ENCODE data around the gene MMP11.

The MMP11 gene

DNA sequence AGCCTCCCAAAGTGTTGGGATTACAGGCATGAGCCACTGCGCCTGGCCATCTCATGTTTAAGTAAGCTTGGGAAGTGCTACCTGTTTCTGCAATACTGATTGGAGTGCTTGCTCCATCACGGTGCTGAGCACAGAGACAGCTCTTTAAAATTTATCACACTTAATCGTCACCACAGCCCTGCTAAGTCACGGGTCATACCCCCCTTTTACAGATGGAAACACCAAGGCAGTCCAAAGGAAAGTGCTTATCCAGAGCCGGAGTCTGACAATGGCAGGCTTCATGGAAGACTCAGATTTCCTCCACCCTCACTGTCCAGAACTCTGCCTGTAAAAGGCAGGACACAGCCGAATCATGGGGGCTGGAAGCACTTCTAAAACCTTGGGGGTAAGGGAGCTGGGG is 12.6 kb upstream of the MMP11 start:
- Histone ChIP-seq H3K9ac (ENCODE audit: low read depth, low read length) (no peak overlapping the region), H3K4me1 (ENCODE audit: control insufficient read depth, insufficient read depth, low read length) (peaks cover 17% of the 10 kb centered on the region), H3K27ac (ENCODE audit: low read depth, low read length) (no peak overlapping the region), H3K9me3 (ENCODE audit: control insufficient read depth, insufficient read depth, low read length) (no peaks in the 10 kb centered on the region), H3K4me3 (ENCODE audit: low read depth, low read length) (no peak overlapping the region), H3K27me3 (ENCODE audit: control insufficient read depth, insufficient read depth, low read length) (no peaks in the 10 kb centered on the region), H3K36me3 (ENCODE audit: control insufficient read depth, insufficient read depth, low read length) (peaks cover 6% of the 10 kb centered on the region)

DNA sequence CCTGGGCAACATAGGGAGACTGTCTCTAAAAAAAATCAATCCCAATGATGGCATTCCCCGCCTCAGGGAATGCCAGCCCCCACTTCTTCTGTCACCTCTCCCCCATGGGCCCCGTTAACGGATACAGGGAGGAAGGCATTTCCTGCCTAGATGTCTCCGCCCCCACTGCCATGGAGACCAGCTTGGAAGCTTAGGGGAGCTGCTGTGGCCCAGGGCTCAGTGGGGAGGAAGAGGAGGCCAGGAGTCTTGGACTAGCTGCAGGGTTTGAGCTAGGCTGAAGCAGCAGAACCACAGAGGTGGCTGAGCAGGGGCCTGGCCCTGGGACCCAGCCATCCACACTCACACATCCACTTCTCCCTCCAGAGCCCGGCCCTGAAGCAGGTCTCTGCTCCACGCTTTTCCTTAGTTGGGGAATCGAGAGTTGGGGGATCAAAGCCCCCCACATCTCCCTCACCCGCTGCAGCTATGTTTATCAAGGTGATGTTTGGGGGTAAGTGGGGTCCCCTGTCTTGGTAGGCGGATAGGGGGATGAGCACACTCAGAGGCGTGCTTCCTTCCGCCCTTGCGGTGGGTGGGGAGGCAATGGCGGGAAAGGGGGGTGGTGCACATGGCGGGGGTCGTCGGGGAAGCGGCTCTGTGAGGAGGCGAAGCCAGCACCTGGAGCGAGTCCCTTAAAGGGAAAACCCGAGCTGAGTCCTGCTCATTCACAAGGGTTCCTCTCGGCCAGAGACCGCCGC is 9.6 kb upstream of the MMP11 start, which contains the start of gene C22orf15:
C22orf15 (plus strand) TSS at position 149 of the 737 bp plus-strand sequence; CDS start at position 466, 317 bp downstream.
- no peak within 1 kb of the TSS for H3K4me3 ChIP-seq (ENCODE audit: low read depth, low read length)
- H3K9ac ChIP-seq (ENCODE audit: low read depth, low read length), result no peak within 1 kb of the TSS
- peak within 1 kb of the TSS; percentile 42 for H3K27ac ChIP-seq (ENCODE audit: low read depth, low read length)

DNA sequence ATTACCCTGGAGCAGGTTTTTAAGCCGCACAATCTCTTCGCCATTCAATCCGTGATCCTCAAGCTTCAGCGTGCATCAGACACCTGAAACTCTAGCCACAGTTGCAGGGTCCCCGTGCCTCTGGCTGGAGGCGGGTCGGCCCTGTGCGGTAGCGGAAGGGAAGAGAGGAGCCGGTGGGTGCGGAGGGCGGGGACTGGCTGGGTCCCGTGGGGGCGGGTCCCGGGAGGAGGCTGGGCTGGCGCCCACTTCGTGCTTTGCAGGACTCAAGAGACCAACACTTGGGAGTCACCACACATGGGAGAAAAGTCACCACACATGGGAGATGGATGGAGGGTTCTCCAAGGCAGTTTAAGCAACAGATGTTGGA is 9.1 kb upstream of the MMP11 start:
- no peak overlapping the region for H3K4me3 ChIP-seq (ENCODE audit: low read depth, low read length)
- H3K36me3 ChIP-seq (ENCODE audit: control insufficient read depth, insufficient read depth, low read length), result peaks cover 12% of the 10 kb centered on the region
- no peaks in the 10 kb centered on the region for H3K27me3 ChIP-seq (ENCODE audit: control insufficient read depth, insufficient read depth, low read length)
- no peaks in the 10 kb centered on the region for H3K9me3 ChIP-seq (ENCODE audit: control insufficient read depth, insufficient read depth, low read length)
- no peak overlapping the region for H3K9ac ChIP-seq (ENCODE audit: low read depth, low read length)
- peaks cover 21% of the 10 kb centered on the region for H3K4me1 ChIP-seq (ENCODE audit: control insufficient read depth, insufficient read depth, low read length)
- H3K27ac ChIP-seq (ENCODE audit: low read depth, low read length), result peak overlapping the region; percentile 42

More for the DNA sequence above, 9.6 kb upstream of the MMP11 start, which contains the start of gene C22orf15:
- peaks cover 21% of the 10 kb centered on the region for H3K4me1 ChIP-seq (ENCODE audit: control insufficient read depth, insufficient read depth, low read length)
- peaks cover 12% of the 10 kb centered on the region for H3K36me3 ChIP-seq (ENCODE audit: control insufficient read depth, insufficient read depth, low read length)
- H3K9me3 ChIP-seq (ENCODE audit: control insufficient read depth, insufficient read depth, low read length), result no peaks in the 10 kb centered on the region
- H3K27me3 ChIP-seq (ENCODE audit: control insufficient read depth, insufficient read depth, low read length), result no peaks in the 10 kb centered on the region

DNA sequence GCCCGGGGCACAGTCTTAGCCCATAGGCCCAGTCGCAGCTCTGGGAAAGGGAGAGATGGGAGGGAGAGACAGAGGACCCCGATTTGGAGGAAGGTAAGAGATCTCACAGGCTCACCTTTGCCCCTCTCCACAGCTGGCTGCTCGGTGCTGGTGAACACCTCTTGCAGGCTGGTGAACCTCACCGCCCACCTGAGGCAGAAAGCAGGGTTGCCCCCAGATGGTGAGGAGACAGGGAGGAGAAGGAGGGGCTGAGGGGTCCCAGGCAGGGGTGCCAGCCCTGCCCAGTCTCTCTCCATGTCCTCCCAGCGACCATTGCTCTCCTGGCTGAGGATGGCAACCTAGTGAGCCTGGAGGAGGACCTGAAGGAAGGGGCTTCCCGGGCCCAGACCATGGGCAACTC is 8.7 kb upstream of the MMP11 start:
- peaks cover 12% of the 10 kb centered on the region for H3K36me3 ChIP-seq (ENCODE audit: control insufficient read depth, insufficient read depth, low read length)

DNA sequence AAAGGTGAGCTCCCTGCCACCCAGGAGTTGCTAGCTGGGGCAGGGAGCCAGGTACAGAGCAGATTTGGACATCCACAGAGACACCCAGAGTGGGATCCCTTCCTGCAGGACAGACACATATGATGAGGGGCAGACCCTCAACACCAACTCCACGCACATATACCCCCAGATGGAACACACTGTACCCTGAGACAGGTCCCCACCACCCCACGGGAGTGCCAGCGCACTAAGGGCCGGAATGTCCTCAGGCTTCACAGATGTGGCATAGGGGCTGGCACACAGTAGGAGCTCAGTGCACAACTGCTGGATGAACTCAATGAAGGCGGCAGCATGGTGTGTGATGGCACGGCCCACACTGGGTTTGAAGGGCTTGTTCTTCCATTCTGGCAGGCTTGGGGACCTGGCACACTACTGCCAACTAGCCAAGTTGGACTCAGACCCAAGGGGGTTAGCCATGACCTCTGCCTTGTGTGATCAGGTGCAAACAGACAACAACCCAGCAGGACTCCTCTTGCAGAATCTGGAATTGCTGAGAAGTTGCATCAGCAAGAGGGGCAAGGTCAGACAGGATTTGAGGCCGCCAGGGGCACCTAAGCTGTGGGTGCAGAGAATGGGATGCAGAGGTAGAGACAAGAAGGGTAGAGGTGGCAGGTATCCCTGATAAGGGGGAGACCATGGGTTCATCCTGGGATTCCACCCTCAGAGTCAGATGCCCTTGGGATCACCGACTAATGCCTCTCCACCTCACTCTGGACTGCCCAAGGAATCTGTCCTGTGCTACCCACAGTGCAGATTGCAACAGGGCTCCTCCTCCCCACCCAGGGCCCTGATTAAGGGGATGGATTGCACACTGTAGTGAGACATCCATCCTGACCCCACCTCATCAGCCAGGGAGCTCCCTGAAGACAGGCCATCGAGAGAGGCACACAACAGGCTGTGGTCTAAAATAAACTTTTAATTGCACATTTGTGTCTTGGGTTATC is 7.5 kb upstream of the MMP11 start:
- H3K27ac ChIP-seq (ENCODE audit: low read depth, low read length), result no peak overlapping the region
- H3K4me1 ChIP-seq (ENCODE audit: control insufficient read depth, insufficient read depth, low read length), result peaks cover 21% of the 10 kb centered on the region
- no peak overlapping the region for H3K9ac ChIP-seq (ENCODE audit: low read depth, low read length)
- peaks cover 9% of the 10 kb centered on the region for H3K27me3 ChIP-seq (ENCODE audit: control insufficient read depth, insufficient read depth, low read length)
- H3K9me3 ChIP-seq (ENCODE audit: control insufficient read depth, insufficient read depth, low read length), result no peaks in the 10 kb centered on the region
- H3K36me3 ChIP-seq (ENCODE audit: control insufficient read depth, insufficient read depth, low read length), result peaks cover 12% of the 10 kb centered on the region
- H3K4me3 ChIP-seq (ENCODE audit: low read depth, low read length), result no peak overlapping the region

More for the DNA sequence above, 8.7 kb upstream of the MMP11 start:
- Histone ChIP-seq H3K9ac (ENCODE audit: low read depth, low read length) (no peak overlapping the region), H3K9me3 (ENCODE audit: control insufficient read depth, insufficient read depth, low read length) (no peaks in the 10 kb centered on the region), H3K27me3 (ENCODE audit: control insufficient read depth, insufficient read depth, low read length) (peaks cover under 1% of the 10 kb centered on the region; the same call in 1 of the 2 replicates), H3K4me3 (ENCODE audit: low read depth, low read length) (no peak overlapping the region), H3K4me1 (ENCODE audit: control insufficient read depth, insufficient read depth, low read length) (peaks cover 21% of the 10 kb centered on the region), H3K27ac (ENCODE audit: low read depth, low read length) (no peak overlapping the region)

DNA sequence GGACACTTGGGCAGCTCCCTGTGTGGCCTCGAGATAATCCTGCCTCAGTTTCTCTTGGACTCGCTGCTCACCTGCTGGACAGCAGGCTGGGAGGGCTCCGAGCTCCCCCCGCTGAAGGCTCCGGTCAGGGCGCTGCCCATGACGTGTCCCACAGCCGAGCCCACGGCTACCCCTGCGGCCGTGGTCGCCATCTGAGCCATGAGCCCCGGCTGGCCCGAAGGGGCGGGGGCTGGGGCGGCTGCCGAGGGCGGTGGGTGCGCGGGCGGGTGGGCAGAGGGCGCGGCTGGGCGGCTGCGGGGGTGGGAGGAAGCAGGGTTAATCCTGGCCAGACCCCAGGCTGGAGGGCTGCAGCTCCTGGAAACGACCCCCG is 5.4 kb upstream of the MMP11 start:
- peaks cover 25% of the 10 kb centered on the region for H3K4me1 ChIP-seq (ENCODE audit: control insufficient read depth, insufficient read depth, low read length)
- H3K9me3 ChIP-seq (ENCODE audit: control insufficient read depth, insufficient read depth, low read length), result no peaks in the 10 kb centered on the region
- peaks cover 12% of the 10 kb centered on the region for H3K36me3 ChIP-seq (ENCODE audit: control insufficient read depth, insufficient read depth, low read length)
- H3K27ac ChIP-seq (ENCODE audit: low read depth, low read length), result peak overlapping the region; percentile 83
- peak overlapping the region; percentile 82 for H3K4me3 ChIP-seq (ENCODE audit: low read depth, low read length)
- peak overlapping the region; percentile 33 for H3K9ac ChIP-seq (ENCODE audit: low read depth, low read length)
- H3K27me3 ChIP-seq (ENCODE audit: control insufficient read depth, insufficient read depth, low read length), result peaks cover 9% of the 10 kb centered on the region

DNA sequence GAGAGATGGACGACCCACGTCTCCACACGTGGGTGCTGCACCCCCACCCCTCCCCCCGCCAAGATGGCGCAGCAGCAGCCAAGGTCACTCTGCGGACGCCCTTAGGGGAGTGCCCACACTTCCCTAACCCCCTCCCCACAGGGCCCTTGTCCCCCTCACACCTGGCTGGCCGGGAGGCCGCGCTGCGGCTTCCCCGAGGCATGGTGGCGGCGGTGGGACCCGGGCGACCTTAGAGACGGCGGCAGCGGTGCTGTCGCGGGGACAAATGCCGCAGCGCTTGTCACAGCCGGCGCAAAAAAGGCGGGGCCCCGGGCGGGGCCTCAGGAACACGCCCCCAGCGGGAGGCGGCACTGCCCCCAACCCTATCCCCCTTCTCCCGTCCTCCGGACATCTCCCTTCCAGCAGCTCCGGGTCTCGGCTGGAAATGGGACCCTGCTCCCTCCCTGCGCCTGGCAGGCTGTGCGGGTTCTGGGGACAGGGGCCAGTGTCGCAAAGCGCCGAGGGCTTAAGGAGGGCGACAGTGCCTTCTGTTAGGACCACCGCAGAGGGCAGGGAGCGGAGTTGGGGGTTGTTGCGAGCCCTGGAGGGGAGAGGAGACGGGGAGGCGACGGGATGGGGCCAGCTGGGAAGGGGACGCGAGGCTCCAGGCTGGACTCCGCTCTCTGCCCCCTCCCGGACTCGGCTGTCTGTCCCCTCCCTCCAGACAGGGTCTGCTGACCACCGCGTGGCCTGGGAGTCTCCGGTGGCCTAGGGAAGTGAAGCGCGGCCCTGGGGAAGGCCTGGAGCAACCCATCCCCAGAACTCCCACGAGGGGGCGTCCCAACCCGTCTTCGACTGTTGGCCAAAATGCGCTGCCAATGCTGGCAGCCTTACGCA is 4.7 kb upstream of the MMP11 start, which contains the start of gene CHCHD10:
CHCHD10 (minus strand) TSS at position 300 of the 876 bp plus-strand sequence; CDS start at position 202, 98 bp downstream.
- Histone ChIP-seq H3K9ac (ENCODE audit: low read depth, low read length) (peak within 1 kb of the TSS; percentile 70), H3K4me3 (ENCODE audit: low read depth, low read length) (peak within 1 kb of the TSS; percentile 82), H3K9me3 (ENCODE audit: control insufficient read depth, insufficient read depth, low read length) (no peaks in the 10 kb centered on the region), H3K4me1 (ENCODE audit: control insufficient read depth, insufficient read depth, low read length) (peaks cover 21% of the 10 kb centered on the region), H3K27ac (ENCODE audit: low read depth, low read length) (peak within 1 kb of the TSS; percentile 83), H3K36me3 (ENCODE audit: control insufficient read depth, insufficient read depth, low read length) (peaks cover 12% of the 10 kb centered on the region), H3K27me3 (ENCODE audit: control insufficient read depth, insufficient read depth, low read length) (peaks cover 9% of the 10 kb centered on the region)

DNA sequence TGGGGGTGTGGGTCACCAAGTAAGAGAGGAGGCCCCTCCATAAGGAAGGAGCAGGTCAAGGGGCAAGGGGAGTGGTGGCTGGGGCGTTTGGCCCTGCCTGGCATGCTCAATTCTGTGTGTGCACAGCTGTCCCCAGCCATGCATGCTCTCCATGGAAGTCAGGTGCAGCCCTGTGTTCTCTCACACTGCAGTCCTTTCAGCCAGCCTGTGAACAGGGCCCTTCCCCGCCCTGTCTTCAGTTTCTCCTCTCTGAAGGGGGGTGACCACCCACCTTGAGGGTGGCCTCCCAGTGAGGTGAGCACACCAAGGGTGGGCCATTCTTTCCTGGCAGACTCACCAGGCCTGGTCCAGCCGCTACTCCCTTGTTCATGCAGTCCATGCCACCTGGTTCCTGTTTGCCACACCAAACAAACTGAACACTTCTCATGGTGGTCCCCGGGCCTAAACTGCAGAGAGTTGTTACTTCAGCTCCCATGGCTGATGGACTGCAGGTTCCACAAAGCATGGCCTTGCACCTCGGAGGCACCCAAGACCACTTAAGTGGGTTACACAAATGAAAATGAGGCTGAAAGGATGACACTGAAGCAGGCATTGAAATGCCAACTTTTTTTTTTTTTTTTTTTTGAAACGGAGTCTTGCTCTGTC is 3.2 kb upstream of the MMP11 start:
- Histone ChIP-seq H3K9me3 (ENCODE audit: control insufficient read depth, insufficient read depth, low read length) (no peaks in the 10 kb centered on the region), H3K27me3 (ENCODE audit: control insufficient read depth, insufficient read depth, low read length) (peaks cover 24% of the 10 kb centered on the region), H3K4me3 (ENCODE audit: low read depth, low read length) (no peak overlapping the region), H3K36me3 (ENCODE audit: control insufficient read depth, insufficient read depth, low read length) (peaks cover 12% of the 10 kb centered on the region), H3K9ac (ENCODE audit: low read depth, low read length) (no peak overlapping the region), H3K27ac (ENCODE audit: low read depth, low read length) (no peak overlapping the region), H3K4me1 (ENCODE audit: control insufficient read depth, insufficient read depth, low read length) (peaks cover 10% of the 10 kb centered on the region)

DNA sequence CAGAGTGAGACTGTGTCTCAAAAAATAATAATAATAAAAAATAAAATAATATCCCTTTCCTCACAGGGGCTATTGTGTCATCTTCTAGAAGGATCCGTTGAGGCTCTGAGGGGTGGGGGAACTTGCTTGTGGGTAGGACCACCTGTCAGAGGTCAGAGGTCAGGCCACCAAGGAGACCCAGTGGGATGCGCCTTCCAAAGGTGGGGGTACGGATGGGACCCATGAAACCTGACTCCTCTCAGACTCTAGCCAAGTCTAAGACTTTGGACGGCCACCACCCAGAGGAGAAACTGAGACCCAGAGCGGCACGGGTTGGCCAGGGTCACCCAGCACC is 367 bp upstream of the MMP11 start:
- Histone ChIP-seq H3K9ac (ENCODE audit: low read depth, low read length) (peak overlapping the region; percentile 37; the same call in 1 of the 2 replicates), H3K4me1 (ENCODE audit: control insufficient read depth, insufficient read depth, low read length) (peaks cover 6% of the 10 kb centered on the region)

More for the DNA sequence above, 367 bp upstream of the MMP11 start:
- no peak overlapping the region for H3K27ac ChIP-seq (ENCODE audit: low read depth, low read length)
- peaks cover 26% of the 10 kb centered on the region for H3K27me3 ChIP-seq (ENCODE audit: control insufficient read depth, insufficient read depth, low read length)
- peak overlapping the region; percentile 66 for H3K4me3 ChIP-seq (ENCODE audit: low read depth, low read length)
- no peaks in the 10 kb centered on the region for H3K36me3 ChIP-seq (ENCODE audit: control insufficient read depth, insufficient read depth, low read length)
- no peaks in the 10 kb centered on the region for H3K9me3 ChIP-seq (ENCODE audit: control insufficient read depth, insufficient read depth, low read length)

All from HUES48 (cell line).